T-helper 1 cell treated with Interleukin-12 subunit alpha and Interleukin-12 subunit beta and Interleukin-4 antibody, amounts not matched to agents 30 ng/mL and 1 ng/mL, for 36 hours (primary cell): ENCODE results near the gene UFSP1. TPM values are rescaled to one million over a fixed set of nuclear protein-coding genes. Genes with fewer than 3 reads are reported as not detected.
"Not testable (repeated sequence)": the region's sequence is repeated elsewhere in the genome, so short reads cannot be mapped to it uniquely, and the experiment has no call there.

Experiments
- intact Hi-C: fragments of 100-400 bp; cut with micrococcal nuclease; formaldehyde crosslinking; loops from one replicate; pipeline ENCODE4 v1.15.1; 2024
- total RNA-seq: library from RNA; stranded (reverse); gene quantifications from 2 replicates; pipeline ENCODE4 v1.2.3, GENCODE V29; 2022

Gene UFSP1
- total RNA-seq, result 3.3 and 3.7 TPM in 2 replicates

- intact Hi-C loops, result loop anchor here (1.0 to 5.0 kb wide), 10 partner anchors 14 to 355 kb away; partner anchors contain the start of genes AP1S1, SLC12A9, SRRT and TRIM56
Observed at GRCh38 chr7:100888988-100889750, at the start of gene UFSP1. Gene UFSP1 (minus strand): TSS chr7:100889715. CDS start chr7:100889271, 444 bp downstream.

DNA sequence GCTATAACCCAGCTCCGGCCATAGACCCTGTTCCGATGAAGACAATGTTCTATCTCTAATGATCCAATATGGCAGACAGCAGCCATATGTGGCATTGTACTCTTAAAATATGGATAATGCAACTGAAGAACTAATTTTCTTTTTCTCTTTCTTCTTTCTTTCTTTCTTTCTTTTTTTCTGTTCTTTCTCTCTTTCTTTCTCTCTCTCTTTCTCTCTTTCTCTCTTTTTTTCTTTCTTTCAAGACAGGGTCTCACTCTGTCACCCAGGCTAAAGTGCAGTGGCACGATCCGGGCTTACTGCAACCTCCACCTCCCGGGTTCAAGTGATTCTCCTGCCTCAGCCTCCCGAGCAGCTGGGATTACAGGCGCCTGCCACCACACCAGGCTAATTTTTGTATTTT is 46.7 kb upstream of the UFSP1 start:
- intact Hi-C loops, result not testable (repeated sequence)

DNA sequence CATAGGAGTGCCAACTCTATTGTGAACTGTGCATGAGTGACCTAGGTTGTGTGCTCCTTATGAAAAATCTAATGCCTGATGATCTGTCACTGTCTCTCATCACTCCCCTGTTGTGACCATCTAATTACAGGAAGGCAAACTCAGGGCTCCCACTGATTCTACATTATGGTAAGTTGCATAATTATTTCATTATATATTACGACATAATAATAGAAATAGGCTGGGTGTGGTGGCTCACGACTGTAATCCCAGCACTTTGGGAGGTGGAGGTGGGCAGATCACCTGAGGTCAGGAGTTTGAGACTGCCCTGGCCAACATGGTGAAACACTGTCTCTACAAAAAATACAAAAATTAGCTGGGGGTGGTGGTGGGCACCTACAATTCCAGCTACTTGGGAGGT is 45.9 kb upstream of the UFSP1 start:
- intact Hi-C loops, result not testable (repeated sequence)

DNA sequence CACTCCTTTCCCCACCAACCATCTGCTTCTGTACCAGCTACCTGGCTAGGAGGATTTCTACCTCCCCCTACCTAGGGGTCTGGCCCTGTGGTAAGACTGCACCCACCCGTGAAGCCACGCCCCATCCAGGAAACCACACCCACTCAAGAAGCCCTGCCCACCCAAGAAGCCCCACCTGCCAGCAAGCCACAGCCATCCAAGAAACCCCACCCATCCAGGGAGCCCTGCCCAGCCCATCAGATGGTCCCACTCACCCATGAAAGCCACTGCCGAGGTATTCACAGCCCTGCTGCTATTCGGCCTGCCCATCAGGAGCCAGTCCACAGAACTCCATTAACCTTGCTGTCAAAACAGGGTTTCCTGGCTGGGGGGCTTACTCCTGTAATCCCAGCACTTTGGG is 44.2 kb upstream of the UFSP1 start:
- intact Hi-C loops, result no loop called here

- intact Hi-C loops, result no loop called here
Observed at GRCh38 chr7:100929808-100930174, 40.3 kb upstream of the UFSP1 start.

GRCh38 chr7:100923616-100924015 is 34.1 kb upstream of the UFSP1 start:
- intact Hi-C loops, result not testable (repeated sequence)

DNA sequence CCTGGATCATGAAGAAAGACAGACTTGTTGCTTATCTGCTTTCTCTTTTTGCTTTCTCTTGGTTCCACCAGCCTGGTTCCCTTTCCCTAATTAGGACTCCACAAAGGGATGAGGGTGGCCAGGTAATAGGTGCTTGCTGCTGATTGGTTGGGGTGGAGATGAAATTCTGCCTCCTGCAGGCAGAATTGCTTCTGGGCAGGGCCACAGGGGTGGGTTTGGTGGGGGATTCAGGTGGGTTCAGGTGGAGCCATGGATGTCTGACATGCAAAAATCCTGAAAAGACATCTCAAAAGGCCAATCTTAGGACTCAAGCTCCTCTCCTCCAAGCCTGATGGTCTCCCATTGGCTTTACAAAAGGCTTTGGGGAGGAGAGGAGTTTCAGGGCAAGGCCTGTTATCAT is 31.5 kb upstream of the UFSP1 start:
- intact Hi-C loops, result no loop called here

DNA sequence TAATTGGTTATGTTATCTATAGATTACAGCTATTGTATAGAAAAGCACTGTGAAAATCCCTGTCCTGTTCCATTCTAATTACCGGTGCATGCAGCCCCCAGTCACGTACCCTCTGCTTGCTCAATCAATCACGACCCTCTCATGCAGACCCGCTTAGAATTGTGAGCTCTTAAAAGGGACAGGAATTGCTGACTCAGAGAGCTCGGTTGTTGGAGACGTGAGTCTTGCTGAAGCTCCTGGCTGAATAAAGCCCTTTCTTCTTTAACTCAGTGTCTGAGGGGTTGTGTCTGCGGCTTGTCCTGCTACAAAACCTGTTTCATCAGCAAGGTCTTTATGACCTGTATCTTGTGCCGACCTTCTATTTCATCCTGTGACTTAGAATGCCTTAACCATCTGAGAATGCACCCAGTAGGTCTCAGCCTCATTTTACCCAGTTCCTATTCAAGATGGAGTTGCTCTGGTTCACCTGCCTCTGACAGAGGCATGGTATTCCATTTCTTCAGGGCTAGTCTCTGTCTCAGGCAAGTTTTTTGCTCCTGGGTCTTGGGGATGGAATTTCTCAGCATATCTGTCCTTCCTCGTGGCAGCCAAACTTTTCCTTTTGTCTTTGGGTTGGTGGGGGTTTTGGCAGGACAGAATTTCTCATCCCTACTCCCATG is 30.4 kb upstream of the UFSP1 start:
- intact Hi-C loops, result not testable (repeated sequence)

GRCh38 chr7:100919335-100919734 is 29.8 kb upstream of the UFSP1 start:
- intact Hi-C loops, result not testable (repeated sequence)

- intact Hi-C loops, result no loop called here
Observed at GRCh38 chr7:100914879-100915447, 25.4 kb upstream of the UFSP1 start.

DNA sequence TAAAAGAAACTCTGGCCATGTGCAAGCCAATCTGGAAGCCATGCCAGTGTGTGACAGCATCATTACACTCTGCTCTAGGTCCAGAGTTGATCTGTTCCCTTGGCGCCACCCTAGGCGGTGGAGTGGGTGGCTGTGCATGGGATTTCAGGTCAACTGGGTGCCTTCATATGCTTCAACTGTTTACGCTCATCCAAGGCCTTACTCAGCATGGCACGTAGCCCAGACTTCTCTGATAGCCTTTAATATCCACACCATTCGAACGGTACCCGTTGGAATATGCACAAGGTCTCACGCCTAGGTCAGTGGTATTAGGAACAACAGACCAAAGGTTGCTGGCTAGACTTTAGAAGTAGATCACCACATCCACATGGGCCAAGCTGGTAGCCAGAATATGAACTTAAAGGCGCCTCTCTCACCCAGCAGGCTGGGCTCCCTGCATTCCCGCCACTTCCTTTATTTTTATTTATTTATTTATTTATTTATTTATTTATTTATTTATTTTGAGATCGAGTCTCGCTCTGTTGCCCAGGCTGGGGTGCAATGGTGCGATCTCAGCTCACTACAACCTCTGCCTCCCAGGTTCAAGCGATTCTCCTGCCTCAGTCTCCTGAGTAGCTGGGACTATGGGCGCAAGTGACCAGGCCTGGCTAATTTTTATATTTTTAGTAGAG is 24.8 kb upstream of the UFSP1 start:
- intact Hi-C loops, result no loop called here

- intact Hi-C loops, result no loop called here
Observed at GRCh38 chr7:100911484-100911883, 22.0 kb upstream of the UFSP1 start.

GRCh38 chr7:100910443-100910842 is 20.9 kb upstream of the UFSP1 start:
- intact Hi-C loops, result not testable (repeated sequence)

- intact Hi-C loops, result no loop called here
Observed at GRCh38 chr7:100908512-100908911, 19.0 kb upstream of the UFSP1 start.

- intact Hi-C loops, result no loop called here
Observed at GRCh38 chr7:100902638-100903037, 13.1 kb upstream of the UFSP1 start.

DNA sequence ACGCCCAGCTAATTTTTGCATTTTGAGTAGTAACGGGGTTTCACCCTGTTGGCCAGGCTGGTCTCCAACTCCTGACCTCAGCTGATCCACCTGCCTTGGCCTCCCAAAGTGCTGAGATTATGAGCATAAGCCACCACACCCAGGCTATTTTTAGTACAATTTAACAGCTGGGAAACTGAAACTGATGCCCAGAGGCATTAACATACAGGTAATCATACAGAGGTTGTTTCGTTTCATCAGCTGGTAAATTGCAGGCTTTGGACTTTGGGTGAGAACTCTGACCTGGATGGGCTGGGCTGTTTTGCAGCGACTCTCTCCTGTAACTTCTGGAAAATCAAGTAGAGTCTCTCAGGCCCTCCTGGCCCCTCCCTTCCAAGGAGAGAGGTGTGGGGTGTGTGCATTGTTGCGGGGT is 12.4 kb upstream of the UFSP1 start:
- intact Hi-C loops, result no loop called here

GRCh38 chr7:100900978-100901377 is 11.5 kb upstream of the UFSP1 start:
- intact Hi-C loops, result no loop called here

DNA sequence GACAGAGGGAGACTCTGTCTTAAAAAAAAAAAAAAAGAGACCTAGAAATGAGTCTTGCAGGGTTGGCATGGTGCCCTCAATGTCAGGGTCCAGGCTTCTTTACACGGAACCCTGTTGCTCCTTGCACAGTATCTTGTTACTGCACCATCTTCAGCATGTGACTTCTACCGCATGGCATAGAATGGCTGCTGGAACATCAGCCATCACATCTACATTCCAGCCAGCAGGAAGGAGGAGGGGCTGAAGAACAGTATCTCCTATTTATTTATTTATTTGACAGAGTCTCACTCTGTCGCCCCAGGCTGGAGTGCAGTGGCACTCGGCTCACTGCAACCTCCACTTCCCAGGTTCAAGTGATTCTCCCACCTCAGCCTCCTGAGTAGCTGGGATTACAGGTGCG is 9.9 kb upstream of the UFSP1 start:
- intact Hi-C loops, result no loop called here

DNA sequence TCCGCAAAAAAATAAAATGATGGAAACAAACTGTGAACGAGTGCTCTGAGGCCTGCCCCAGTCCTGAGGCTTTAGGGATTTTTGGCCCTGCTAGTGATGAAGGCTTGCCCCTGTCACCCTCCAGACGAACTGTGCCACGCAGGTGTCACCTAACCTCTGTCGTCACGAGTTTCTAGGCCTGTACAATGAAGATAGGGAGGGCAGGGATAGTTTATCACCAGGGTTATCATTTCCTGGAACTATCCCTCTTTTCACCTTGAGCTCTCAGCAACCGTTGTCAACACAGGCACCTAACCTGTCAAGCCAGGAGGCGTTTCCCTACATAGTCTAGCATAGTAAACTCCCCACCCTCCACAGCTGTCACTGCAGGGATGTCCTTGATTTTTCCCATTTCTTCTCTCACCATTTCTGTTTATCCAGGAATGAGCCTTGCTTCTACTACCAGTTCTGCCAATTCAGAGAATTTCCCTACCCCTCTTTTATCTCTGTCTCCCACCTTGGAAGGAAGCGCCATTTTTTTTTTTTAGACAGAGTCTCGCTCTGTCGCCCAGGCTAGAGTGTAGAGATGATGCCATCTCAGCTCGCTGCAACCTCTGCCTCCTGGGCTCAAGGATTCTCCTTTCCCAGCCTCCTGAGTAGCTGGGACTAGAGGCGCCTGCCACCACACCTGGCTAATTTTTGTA is 8.4 kb upstream of the UFSP1 start:
- intact Hi-C loops, result loop anchor here (1.0 kb wide), 2 partner anchors 161 to 179 kb away; no protein-coding TSS in a partner anchor

DNA sequence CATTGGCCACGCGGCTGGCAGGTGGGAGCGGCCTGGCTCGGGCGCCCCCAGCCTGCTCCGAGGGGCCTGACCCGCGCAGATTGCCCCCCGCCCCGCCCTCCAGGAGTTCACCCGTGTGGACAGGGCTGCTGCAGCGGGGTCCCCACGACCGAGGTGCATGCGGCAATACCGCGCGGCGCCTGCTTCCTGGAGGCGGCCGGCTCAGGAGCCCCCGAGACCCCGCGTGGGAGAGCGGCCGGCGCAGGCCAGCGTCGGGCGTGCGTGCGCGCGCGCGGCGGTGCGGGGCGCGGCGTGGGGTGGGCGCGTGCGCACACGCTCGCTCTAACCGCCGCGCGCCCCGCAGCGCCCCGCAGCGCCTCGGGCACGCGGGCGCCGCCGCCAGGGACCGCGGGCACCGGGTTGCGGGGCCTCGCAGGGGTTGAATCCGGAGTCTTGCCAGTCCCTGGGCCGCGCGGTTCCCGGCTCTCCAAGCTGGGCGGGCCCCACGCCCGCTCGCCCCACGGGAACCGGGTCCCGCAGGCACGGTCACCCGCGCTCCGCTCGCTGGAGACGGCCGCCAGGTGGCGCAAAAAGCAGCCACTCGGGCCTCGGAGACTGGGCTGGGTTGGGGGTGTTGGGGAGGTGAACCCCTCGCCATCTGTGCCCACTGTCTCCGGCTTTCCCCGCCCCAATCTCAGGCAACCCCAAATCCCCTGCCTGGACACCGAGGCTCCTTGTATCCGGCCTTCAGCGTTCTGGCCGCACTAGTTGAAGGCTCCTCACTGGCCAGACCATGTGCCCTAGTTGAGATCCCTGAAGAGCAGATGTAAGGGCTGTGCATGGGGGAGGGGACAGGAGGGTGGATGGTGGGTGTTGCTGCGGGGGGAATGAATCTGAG is 7.5 kb upstream of the UFSP1 start:
- intact Hi-C loops, result loop anchor here (1.0 kb wide), 2 partner anchors 162 to 180 kb away; no protein-coding TSS in a partner anchor
